Mammary epithelial cell (primary cell): Measurements from ENCODE around the gene CCDC159.

Experiments
- EZH2 ChIP-seq: IDR thresholded peaks from 2 replicates; pipeline ENCODE4 v1.6.1; 2012; ENCODE audit warnings: low read length, inconsistent platforms, borderline replicate concordance
- TF ChIP-seq, protein P1 (sequence below), 2 donors: IDR thresholded peaks in 1 of 2; conservative IDR thresholded peaks in 1 of 2; 2 replicates each; pipeline ENCODE4 v1.5.1; 2011 to 2012; ENCODE audit warnings: inconsistent platforms in 2 of 2, low read length in 2 of 2, mild to moderate bottlenecking in 2 of 2, control low read depth in 1 of 2, low read depth in 1 of 2; ENCODE audit not compliant: insufficient read depth in 1 of 2; ENCODE audit errors: extremely low read depth in 1 of 2

DNA sequence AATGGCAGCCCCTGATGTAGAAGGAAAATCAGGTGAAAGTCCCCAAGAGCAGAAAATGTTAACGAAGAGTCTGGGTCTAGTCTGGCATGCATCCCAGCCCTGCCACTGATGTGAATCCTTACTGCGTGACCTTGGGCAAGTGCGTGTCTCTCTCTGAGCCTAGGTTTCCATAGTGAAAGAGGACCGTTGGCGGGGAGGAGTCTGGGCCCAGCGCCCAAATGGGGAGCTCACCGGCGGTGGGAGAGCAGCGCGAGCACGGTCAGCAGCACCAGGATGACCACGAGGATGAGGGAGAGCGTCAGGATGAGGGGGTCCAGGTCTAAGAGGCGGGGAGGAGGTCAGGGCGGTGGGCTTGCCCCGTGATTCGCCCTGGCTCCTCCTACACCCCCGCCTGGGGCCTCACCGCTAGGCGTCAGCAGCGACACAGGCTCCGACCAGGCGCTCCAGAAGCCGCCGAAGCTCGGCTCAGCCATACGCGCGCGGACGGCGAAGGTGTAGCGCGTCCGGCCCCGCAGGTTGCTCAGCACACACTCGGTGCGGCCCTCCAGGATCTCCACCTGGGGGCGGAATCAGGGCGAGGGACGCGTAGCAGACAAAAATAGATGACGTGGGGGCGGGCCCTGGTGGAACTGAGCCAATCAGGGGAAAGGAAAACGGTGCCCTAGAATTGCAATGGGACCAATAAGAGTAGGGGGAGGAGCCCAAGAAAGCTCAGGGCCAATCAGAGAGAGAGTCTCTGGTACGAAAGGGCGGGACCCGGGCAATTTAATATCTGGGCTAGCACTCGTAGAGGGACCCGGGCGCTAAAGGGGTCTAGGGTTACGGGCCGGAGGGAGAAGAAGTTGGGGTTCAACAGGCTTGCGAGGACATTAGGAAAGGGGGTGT, 34.6 kb downstream of the CCDC159 start:
- TF ChIP-seq, protein P1, sequence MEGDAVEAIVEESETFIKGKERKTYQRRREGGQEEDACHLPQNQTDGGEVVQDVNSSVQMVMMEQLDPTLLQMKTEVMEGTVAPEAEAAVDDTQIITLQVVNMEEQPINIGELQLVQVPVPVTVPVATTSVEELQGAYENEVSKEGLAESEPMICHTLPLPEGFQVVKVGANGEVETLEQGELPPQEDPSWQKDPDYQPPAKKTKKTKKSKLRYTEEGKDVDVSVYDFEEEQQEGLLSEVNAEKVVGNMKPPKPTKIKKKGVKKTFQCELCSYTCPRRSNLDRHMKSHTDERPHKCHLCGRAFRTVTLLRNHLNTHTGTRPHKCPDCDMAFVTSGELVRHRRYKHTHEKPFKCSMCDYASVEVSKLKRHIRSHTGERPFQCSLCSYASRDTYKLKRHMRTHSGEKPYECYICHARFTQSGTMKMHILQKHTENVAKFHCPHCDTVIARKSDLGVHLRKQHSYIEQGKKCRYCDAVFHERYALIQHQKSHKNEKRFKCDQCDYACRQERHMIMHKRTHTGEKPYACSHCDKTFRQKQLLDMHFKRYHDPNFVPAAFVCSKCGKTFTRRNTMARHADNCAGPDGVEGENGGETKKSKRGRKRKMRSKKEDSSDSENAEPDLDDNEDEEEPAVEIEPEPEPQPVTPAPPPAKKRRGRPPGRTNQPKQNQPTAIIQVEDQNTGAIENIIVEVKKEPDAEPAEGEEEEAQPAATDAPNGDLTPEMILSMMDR (conservative IDR thresholded peaks at IDR 0.05 in 1 of 2, IDR thresholded peaks at IDR 0.05 in 1 of 2; ENCODE audit: extremely low read depth in 1 of 2, insufficient read depth in 1 of 2, low read depth in 1 of 2, low read length in 2 of 2) = peak; percentile 32 to 73
- no peak for TF ChIP-seq EZH2
